Activated CD4-positive, CD25-positive, alpha-beta regulatory T cell treated with anti-CD3 and anti-CD28 coated beads, Interleukin-2, amount 50 U/mL, for 24 hours (primary cell): Measurements from ENCODE around the gene LRRC23.
"Not testable (repeated sequence)": the region's sequence is repeated elsewhere in the genome, so short reads cannot be mapped to it uniquely, and the experiment has no call there.

ENCODE experiments used
- ATAC-seq, 2 donors: fragments of 150-1000 bp; cut with Tn5 transposase; one replicate each; pipeline ENCODE4 v1.10.0; 2021; ENCODE audit warnings: mild to moderate bottlenecking in 1 of 2, moderate library complexity in 1 of 2

The LRRC23 gene

GRCh38 chr12:6872073-6873048, 32.3 kb upstream of the LRRC23 start:
- peak; percentile 30 to 44 for ATAC-seq

GRCh38 chr12:6873094-6874014, 31.3 kb upstream of the LRRC23 start, which contains the start of gene SPSB2:
Gene SPSB2 (minus strand): TSS chr12:6873303. CDS start chr12:6872901, 402 bp downstream.
- peak; percentile 78 to 82 for ATAC-seq

DNA sequence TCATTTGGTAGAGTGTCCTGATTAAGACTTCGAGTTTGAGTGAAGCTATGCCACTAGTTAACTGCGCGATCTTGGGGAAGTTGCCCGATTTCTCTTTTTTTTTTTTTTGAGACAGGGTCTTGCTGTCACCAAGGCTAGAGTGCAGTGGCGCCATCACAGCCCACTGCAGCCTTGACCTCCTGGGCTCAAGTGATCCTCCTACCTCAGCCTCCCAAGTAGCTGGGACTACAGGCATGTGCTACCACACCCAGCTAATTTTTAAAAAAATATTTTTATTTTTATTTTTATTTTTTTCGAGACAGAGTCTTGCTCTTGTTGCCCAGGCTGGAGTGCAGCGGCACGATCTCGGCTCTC, 30.6 kb upstream of the LRRC23 start:
- ATAC-seq: not testable (repeated sequence)

- not testable (repeated sequence) for ATAC-seq
Measured at GRCh38 chr12:6879824-6880223, 24.8 kb upstream of the LRRC23 start.

DNA sequence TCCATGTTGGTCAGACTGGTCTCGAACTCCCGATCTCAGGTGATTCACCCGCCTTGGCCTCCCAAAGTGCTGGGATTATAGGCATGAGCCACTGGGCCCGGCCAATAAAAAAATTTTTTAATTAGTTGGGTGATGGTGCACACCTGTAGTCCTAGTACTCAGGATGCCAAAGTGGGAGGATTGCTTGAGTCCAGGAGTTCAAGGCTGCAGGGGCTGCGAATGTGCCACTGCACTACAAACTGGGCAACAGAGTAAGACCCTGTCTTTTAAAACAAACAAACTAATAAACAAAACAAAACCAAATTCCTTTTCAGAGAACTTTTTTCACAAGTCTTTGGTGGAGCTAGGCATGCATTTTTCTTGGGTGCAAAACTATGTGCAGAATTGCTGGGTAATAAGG, 21.4 kb upstream of the LRRC23 start:
- ATAC-seq: no peak

GRCh38 chr12:6883683-6884082, 20.9 kb upstream of the LRRC23 start:
- ATAC-seq: no peak

DNA sequence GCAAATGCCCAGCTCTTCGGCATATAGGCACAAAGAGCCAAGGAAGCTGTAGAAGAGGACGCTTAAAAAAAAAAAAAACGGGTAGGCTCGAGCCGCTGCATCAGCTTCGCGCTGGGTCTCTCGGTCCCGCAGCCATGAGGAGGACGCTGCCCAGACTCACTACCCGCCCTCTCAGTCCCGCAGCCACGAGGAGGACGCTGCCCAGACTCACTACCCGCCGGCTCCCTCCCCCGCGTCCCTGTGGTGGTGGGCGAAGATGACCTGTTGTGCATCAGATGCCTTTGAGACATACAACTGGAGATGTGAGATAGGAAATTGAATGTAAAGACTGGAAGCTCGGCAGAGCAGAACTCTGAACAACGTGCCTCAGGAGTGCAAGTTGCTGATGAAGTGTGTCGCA, 20.1 kb upstream of the LRRC23 start:
- ATAC-seq: no peak

- ATAC-seq: not testable (repeated sequence)
Measured at GRCh38 chr12:6886206-6886999, 18.2 kb upstream of the LRRC23 start.

- ATAC-seq: no peak
Measured at GRCh38 chr12:6887460-6887859, 17.2 kb upstream of the LRRC23 start.

DNA sequence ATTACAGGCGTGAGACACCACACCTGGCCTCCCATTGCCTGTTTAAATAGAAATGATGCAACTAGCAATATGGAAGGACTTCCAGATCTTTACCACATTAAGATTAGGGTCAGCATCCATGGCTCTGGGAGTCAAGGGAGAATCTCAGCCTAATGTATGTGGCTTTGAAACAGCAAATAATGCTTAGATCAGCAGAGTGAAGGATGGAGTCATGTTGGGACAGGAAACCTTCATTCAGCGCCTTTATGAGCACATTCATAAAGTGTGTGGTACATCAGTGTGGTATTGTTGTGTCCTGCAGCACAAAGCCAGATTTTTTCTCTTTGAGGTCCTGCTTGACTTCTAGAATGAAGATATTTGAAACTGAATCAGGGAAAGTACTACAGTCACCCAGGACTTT, 16.3 kb upstream of the LRRC23 start:
- no peak for ATAC-seq

DNA sequence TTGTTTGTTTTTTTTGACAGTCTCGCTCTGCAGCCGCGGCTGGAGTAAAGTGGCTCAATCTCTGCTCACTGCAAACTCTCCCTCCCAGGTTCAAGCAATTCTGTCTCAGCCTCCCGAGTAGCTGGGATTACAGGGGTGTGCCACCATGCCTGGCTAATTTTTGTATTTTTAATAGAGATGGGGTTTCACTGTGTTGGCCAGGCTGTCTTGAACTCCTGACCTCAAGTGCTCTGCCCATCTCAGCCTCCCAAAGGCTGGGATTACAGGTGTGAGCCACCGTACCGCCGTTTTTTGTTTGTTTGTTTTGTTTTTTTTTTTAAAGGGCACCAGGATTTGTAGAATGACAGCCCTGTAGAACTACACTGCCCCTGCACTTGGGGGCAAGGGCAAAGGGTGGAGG, 15.8 kb upstream of the LRRC23 start:
- not testable (repeated sequence) for ATAC-seq

- ATAC-seq: not testable (repeated sequence)
Measured at GRCh38 chr12:6889775-6890573, 14.6 kb upstream of the LRRC23 start.

DNA sequence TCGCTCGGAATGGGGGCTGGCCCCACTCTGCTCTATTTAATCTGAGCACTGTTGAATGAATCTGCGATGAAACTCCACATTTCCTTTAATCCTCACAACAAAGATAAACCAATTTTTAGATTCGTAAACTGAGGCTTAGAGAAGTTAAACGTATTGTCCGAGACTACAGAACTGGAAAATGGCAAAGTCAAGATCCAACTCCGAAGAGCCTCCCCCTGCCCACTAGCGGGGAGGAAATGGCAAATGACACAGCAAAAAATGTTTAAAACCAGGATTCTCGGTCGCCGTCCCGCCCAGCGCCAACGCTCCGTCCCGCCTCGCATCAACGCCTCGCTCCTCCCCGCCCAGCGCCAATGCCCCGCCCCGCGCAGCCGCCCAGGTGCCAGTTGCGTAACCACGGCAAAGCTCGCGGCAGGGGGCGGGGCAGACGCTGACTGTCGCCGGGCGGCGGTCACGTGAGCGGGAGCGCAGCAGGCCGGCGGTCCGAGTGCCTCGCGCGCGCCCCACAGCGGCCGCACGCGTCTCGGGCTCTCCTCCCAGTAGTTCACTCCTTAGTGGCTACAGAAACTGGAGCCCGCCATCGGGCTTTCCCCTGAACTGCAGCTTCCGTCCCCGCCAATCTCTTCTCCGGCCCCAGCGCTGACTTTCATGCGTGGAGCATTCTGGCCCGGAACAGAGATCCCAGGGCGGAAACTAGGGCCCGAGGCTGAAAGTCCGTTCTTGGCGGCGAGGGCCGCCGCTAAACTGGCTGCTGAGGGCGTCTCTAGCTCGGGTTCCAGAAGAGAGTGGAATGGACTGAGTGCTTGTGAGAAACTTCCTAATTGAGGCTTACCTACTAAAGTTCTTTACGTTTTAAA, 13.6 kb upstream of the LRRC23 start:
- peak; percentile 95 to 97 for ATAC-seq

GRCh38 chr12:6891646-6892001, 13.0 kb upstream of the LRRC23 start:
- peak in 1 of 2 donors; percentile 1 for ATAC-seq

- ATAC-seq: not testable (repeated sequence)
Measured at GRCh38 chr12:6892683-6893082, 11.9 kb upstream of the LRRC23 start.

GRCh38 chr12:6894321-6894720, 10.3 kb upstream of the LRRC23 start:
- ATAC-seq: no peak

DNA sequence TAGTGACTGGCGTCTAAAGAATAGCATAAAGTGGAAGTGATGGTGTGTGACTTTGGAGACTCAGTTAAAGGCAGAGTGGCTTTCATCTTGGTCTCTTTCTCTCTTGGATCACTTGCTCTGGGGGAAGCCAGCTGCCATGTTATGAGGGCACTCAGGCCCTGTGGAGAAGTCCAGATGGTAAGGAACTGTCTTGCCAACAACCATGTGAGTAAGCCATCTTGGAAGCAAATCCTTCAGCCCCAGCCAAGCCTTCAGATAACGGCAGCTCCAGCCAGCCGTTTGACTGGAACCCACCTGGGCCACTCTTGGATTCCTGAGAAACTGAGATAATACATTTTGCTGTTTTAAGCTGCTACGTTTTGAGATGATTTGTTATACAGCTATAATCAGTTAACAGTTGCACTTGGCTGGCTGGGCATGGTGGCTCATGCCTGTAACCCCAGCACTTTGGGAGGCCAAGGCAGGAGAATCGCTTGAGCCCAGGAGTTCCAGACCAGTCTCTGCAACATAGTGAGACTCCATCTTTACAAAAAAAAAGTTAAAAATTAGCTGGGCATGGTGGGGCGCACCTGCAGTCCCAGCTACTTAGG, 7.7 kb upstream of the LRRC23 start:
- ATAC-seq: no peak

- no peak for ATAC-seq
Measured at GRCh38 chr12:6899427-6899826, 5.2 kb upstream of the LRRC23 start.

- ATAC-seq: no peak
Measured at GRCh38 chr12:6899837-6900519, 4.6 kb upstream of the LRRC23 start.

GRCh38 chr12:6902448-6902847, 2.2 kb upstream of the LRRC23 start:
- no peak for ATAC-seq
